Spleen (tissue), 11 donors: ENCODE measurements around the gene MTM1. TPM values are rescaled to one million over a fixed set of nuclear protein-coding genes. Genes with fewer than 3 reads are reported as not detected.

ENCODE experiments used
- DNase-seq: peaks from one replicate; pipeline ENCODE4 v3.0.0-alpha.2; 2020
- H3K27ac ChIP-seq, 8 donors: fragments of 200-600 bp; sonication (generic) in 7 of 8; 1 replicate in 4 of 8; 2 replicates in 4 of 8; pipeline versions ENCODE4 v1.5.0 to v1.8.0; 2016 to 2021; ENCODE audit warnings: inconsistent platforms in 4 of 8, mild to moderate bottlenecking in 4 of 8, moderate library complexity in 1 of 8
- H3K27me3 ChIP-seq, 7 donors: fragments of 200-600 bp; sonication (generic) in 6 of 7; replicated peaks in 1 of 7; 1 replicate in 4 of 7; 2 replicates in 3 of 7; pipeline versions ENCODE4 v1.5.0 to v1.8.0; 2016 to 2021; ENCODE audit warnings: inconsistent platforms in 3 of 7, mild to moderate bottlenecking in 1 of 7
- H3K36me3 ChIP-seq, 6 donors: fragments of 200-600 bp; sonication (generic) in 5 of 6; 1 replicate in 4 of 6; 2 replicates in 2 of 6; pipeline versions ENCODE4 v1.5.0 to v1.8.0; 2016 to 2021; ENCODE audit warnings: inconsistent platforms in 2 of 6
- H3K4me1 ChIP-seq, 6 donors: fragments of 200-600 bp; sonication (generic) in 5 of 6; 1 replicate in 3 of 6; 2 replicates in 3 of 6; pipeline versions ENCODE4 v1.5.0 to v1.8.0; 2016 to 2021; ENCODE audit warnings: inconsistent platforms in 3 of 6
- H3K4me3 ChIP-seq, 8 donors: fragments of 200-600 bp; sonication (generic) in 7 of 8; 1 replicate in 4 of 8; 2 replicates in 4 of 8; pipeline versions ENCODE4 v1.5.0 to v1.8.0; 2016 to 2021; ENCODE audit warnings: inconsistent platforms in 4 of 8, mild to moderate bottlenecking in 4 of 8, moderate library complexity in 2 of 8
- H3K9me3 ChIP-seq, 8 donors: fragments of 200-600 bp; sonication (generic) in 7 of 8; 1 replicate in 4 of 8; 2 replicates in 4 of 8; pipeline versions ENCODE4 v1.5.0 to v1.8.0; 2016 to 2021; ENCODE audit warnings: inconsistent platforms in 4 of 8
- POLR2A ChIP-seq, 3 donors: fragments of 450-650 bp; IDR thresholded peaks; one replicate each; pipeline ENCODE4 v1.5.1; 2017; ENCODE audit warnings: antibody characterized with exemption in 3 of 3, mild to moderate bottlenecking in 1 of 3
- POLR2AphosphoS5 ChIP-seq, 3 donors: sonication (generic); formaldehyde crosslinking; IDR thresholded peaks; one replicate each; pipeline ENCODE4 v1.5.1; 2017; ENCODE audit warnings: antibody characterized with exemption in 3 of 3
- WGBS, 5 donors: extraction: QIAGEN DNeasy Blood & Tissue Kit in 3 of 5; methylation state at CpG; one replicate each; pipeline versions ENCODE4 v1.1.5 to v1.1.7; 2013 to 2018; 5-methylcytosine and 5-hydroxymethylcytosine counted together
- intact Hi-C: fragments of 100-400 bp; cut with DNase I; formaldehyde crosslinking; loops from one replicate; pipeline ENCODE4 v1.15.0; 2023; ENCODE audit warnings: low total_unique reads
- polyA plus RNA-seq, 3 donors: library from polyadenylated mRNA; stranded (reverse); fragments of 200-250 nt; gene quantifications; one replicate each; pipeline ENCODE4 v1.2.1, GENCODE V29; 2013
- total RNA-seq, 7 donors: library from RNA; depleted of rRNA in 3 of 7; stranded (reverse); fragments of >200 nt in 3 of 7; fragmentation: NEBNext Ultra II Directional in 4 of 7; extraction: Animal tissue kit (Norgen Biotek cat#: 25700) in 4 of 7; gene quantifications; one replicate each; pipeline versions ENCODE4 v1.1.0 to v1.2.1, GENCODE V29; 2016 to 2021
- TF ChIP-seq, protein P1 (sequence below), 11 experiments: fragments of 200-600 bp in 7 of 11; fragments of 450-650 bp in 4 of 11; sonication (generic) in 4 of 11; IDR thresholded peaks in 8 of 11; conservative IDR thresholded peaks in 3 of 11; 1 replicate in 7 of 11; 2 replicates in 4 of 11; pipeline versions ENCODE4 v1.4.0 to v1.8.0; 2016 to 2021; ENCODE audit warnings: antibody characterized with exemption in 11 of 11, inconsistent platforms in 4 of 11, mild to moderate bottlenecking in 1 of 11
- donor health status: healthy with polysubstance abuse.
- donor health status: DM: no; HTN: no; CAD: no; lungs with moderate emphysema.
- donor health status: DM: no; HTN: no; CAD: no.
- donor health status: Bipolar disorder and iron deficiency.
- donor health status: healthy.
- donor health status: DM: no; HTN: no; CAD: no.
- donor health status: DM: yes; HTN: yes; CAD: no.

MTM1 gene
- total and polyA plus RNA-seq, 10 donors = 6.3 to 39.5 (median 27.0) TPM

DNA sequence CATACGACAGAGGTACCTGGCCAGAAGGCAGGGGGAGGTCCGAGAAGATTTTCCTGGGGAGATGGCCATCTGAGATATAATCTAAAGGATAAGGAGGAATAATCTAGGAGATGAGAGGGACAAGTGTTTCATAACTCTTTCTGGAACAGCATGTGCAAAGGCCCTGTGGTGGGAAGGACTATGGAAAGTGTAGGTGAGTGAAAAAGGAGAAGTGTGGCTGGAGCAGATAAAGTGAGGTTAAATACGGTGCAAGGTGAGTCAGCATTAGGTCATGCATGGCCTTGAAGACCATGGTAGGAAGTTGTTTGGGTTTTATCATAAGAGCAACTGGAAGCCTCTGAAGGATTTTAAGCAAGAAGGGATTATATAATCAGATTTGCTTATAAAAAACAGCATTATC, 34.6 kb upstream of the MTM1 start:
- Histone ChIP-seq H3K4me1 (no peaks in the 10 kb centered on the region), H3K36me3 (no peaks in the 10 kb centered on the region), H3K27ac (no peak overlapping the region), H3K4me3 (no peak overlapping the region), H3K27me3 (no peaks in the 10 kb centered on the region), H3K9me3 (peaks cover 0 to 27% (median 12%) of the 10 kb centered on the region in 8 donors)
- DNase-seq = no peak
- 65 to 76% (median 70%) methylated on average over 3 of the region's 3 CpGs for WGBS, 5 donors
- intact Hi-C loops = no loop called here
- TF ChIP-seq, protein P1, sequence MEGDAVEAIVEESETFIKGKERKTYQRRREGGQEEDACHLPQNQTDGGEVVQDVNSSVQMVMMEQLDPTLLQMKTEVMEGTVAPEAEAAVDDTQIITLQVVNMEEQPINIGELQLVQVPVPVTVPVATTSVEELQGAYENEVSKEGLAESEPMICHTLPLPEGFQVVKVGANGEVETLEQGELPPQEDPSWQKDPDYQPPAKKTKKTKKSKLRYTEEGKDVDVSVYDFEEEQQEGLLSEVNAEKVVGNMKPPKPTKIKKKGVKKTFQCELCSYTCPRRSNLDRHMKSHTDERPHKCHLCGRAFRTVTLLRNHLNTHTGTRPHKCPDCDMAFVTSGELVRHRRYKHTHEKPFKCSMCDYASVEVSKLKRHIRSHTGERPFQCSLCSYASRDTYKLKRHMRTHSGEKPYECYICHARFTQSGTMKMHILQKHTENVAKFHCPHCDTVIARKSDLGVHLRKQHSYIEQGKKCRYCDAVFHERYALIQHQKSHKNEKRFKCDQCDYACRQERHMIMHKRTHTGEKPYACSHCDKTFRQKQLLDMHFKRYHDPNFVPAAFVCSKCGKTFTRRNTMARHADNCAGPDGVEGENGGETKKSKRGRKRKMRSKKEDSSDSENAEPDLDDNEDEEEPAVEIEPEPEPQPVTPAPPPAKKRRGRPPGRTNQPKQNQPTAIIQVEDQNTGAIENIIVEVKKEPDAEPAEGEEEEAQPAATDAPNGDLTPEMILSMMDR (IDR thresholded peaks at IDR 0.05 in 8 of 11, conservative IDR thresholded peaks at IDR 0.05 in 3 of 11) = no peak
- TF ChIP-seq POLR2AphosphoS5 (IDR thresholded peaks at IDR 0.05) (no peak), POLR2A (IDR thresholded peaks at IDR 0.05) (no peak)

DNA sequence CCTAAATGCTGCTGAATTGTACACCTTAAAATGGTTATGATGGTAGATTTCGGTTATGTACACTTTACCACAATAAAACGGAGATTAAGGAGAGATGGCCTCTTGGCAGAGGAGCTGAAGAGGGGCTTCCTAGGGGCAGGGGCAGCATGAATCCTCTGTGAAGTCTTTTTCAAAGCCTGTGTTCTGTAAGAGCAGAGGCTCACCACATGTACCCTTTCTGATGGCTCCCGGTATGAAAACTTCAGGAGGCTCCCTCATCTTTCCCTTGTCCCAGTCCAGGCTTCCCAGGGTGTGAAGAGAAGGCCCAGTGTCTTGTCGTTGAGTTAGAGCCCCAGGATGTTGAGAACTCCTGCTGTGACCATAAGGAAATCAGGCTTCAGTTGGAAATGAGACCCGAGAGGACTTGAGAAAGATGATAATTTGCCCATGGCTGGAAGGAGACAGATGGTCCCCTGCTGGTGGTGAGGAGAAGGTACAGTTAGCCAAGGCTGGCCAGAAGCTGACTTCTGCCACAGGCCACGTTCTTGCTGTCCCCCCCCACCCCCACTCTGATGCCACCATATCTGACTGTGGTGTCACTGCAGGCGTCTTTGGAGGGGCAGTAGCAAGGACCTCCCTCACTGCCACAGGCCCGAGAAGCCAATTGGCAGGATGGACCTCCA, 31.8 kb upstream of the MTM1 start:
- Histone ChIP-seq H3K27ac (no peak overlapping the region), H3K27me3 (no peaks in the 10 kb centered on the region), H3K36me3 (no peaks in the 10 kb centered on the region), H3K9me3 (peaks cover 0 to 27% (median 12%) of the 10 kb centered on the region in 8 donors), H3K4me1 (no peaks in the 10 kb centered on the region), H3K4me3 (no peak overlapping the region)
- DNase-seq = no peak
- 57 to 79% (median 63%) methylated on average over 6 to 8 of the region's 8 CpGs for WGBS, 5 donors
- intact Hi-C loops = no loop called here
- TF ChIP-seq POLR2AphosphoS5 (IDR thresholded peaks at IDR 0.05) (no peak), POLR2A (IDR thresholded peaks at IDR 0.05) (no peak)
- TF ChIP-seq, protein P1 (IDR thresholded peaks at IDR 0.05 in 8 of 11, conservative IDR thresholded peaks at IDR 0.05 in 3 of 11) = peak in 2 of 11 experiments; percentile 14 to 18

DNA sequence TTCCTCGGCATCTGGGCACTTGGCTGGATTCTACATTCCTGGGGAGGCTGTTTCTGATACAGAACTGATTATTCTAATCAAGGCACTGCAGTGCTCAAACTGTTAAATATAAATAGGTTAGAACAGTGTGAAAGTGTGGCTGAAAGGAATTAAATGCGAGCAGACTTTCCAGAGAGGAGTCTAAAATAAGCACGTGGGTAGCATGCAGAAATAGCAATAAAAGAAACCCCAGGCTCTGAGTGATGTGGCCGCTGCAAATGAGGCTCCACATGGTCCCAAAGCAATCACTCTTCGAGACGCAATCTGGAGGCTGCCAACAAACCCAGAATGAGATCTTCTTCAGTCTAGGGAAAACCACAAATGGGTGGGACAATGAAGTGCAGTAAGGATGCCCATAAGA, 30.6 kb upstream of the MTM1 start:
- peaks cover 0 to 1% (median 0%) of the 10 kb centered on the region in 6 donors for H3K4me1 ChIP-seq
- H3K36me3 ChIP-seq = no peaks in the 10 kb centered on the region
- no peak overlapping the region for H3K27ac ChIP-seq
- DNase-seq = no peak
- 64 to 90% (median 72%) methylated on average over 6 of the region's 6 CpGs for WGBS, 5 donors
- H3K27me3 ChIP-seq = no peaks in the 10 kb centered on the region
- intact Hi-C loops = no loop called here
- TF ChIP-seq, protein P1 (IDR thresholded peaks at IDR 0.05 in 8 of 11, conservative IDR thresholded peaks at IDR 0.05 in 3 of 11) = no peak
- TF ChIP-seq POLR2AphosphoS5 (IDR thresholded peaks at IDR 0.05) (no peak), POLR2A (IDR thresholded peaks at IDR 0.05) (no peak)
- no peak overlapping the region for H3K4me3 ChIP-seq
- H3K9me3 ChIP-seq = peaks cover 0 to 27% (median 12%) of the 10 kb centered on the region in 8 donors

DNA sequence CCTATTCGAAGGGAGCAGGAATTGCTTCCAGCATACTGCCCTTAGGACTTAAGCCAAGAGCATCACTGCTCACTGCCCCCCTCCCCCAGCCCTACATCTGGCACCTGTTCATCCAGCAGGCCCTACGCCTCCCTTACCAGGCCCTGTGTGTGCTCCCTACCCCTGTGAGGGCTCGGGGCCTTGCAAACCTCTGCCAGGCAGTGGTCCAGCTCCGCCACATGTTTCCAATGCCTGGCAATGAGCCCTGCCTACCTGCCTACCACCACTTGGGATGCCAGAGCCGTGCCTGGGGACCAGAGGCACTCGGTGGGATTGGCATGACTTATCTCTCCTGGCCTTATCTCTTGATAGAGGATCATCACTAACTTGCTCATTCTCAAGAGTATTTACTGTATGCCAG, 27.5 kb upstream of the MTM1 start:
- Histone ChIP-seq H3K27ac (no peak overlapping the region), H3K36me3 (no peaks in the 10 kb centered on the region), H3K4me3 (no peak overlapping the region), H3K9me3 (peaks cover 0 to 17% (median 12%) of the 10 kb centered on the region in 8 donors), H3K4me1 (peaks cover 0 to 13% (median 5%) of the 10 kb centered on the region in 6 donors), H3K27me3 (no peaks in the 10 kb centered on the region)
- no peak for TF ChIP-seq POLR2AphosphoS5 (IDR thresholded peaks at IDR 0.05)
- TF ChIP-seq, protein P1 (IDR thresholded peaks at IDR 0.05 in 8 of 11, conservative IDR thresholded peaks at IDR 0.05 in 3 of 11) = no peak
- no peak for TF ChIP-seq POLR2A (IDR thresholded peaks at IDR 0.05)
- DNase-seq = no peak
- WGBS, 5 donors = 53 to 89% (median 85%) methylated on average over 2 to 6 of the region's 6 CpGs
- intact Hi-C loops = no loop called here
